ENCODE results near the gene GAPDHS. TPM values are rescaled to one million over a fixed set of nuclear protein-coding genes. Genes with fewer than 3 reads are reported as not detected.

GAPDHS gene
- total and polyA plus RNA-seq, 2 donors (not counting 1 experiment from before 2014, with no cell fraction given) = not detected

GRCh38 chr19:35497406-35497805, 35.9 kb upstream of the GAPDHS start:
- Histone ChIP-seq H3K9ac (ENCODE audit: low read length) (no peak overlapping the region), H3K4me1 (ENCODE audit: control insufficient read depth in 2 of 2, insufficient read depth in 2 of 2, low read length in 2 of 2) (peaks cover 6 to 11% of the 10 kb centered on the region in 2 donors), H3K27me3 (replicated peaks in 1 of 4; ENCODE audit: control extremely low read depth in 1 of 4, control insufficient read depth in 3 of 4, insufficient read depth in 4 of 4, low read length in 3 of 4) (peaks cover 0 to 13% (median 2%) of the 10 kb centered on the region in 4 experiments), H3K4me2 (replicated peaks; ENCODE audit: low read depth, low read length, poor library complexity, severe bottlenecking) (no peak overlapping the region), H3K27ac (ENCODE audit: low read length in 2 of 2) (no peak overlapping the region), H3K9me3 (ENCODE audit: control extremely low read depth in 1 of 3, control insufficient read depth in 2 of 3, insufficient read depth in 1 of 3, low read length in 2 of 3) (no peaks in the 10 kb centered on the region), H3K4me3 (ENCODE audit: control extremely low read depth in 1 of 5, extremely low read depth in 1 of 5, insufficient read depth in 1 of 5, low read depth in 2 of 5, low read length in 4 of 5) (no peak overlapping the region), H3K36me3 (replicated peaks in 1 of 2; ENCODE audit: control extremely low read depth in 1 of 2, control insufficient read depth in 1 of 2, extremely low read depth in 1 of 2, insufficient read depth in 2 of 2, low read length in 1 of 2) (no peaks in the 10 kb centered on the region), H3K79me2 (ENCODE audit: control insufficient read depth, insufficient read depth, low read length) (no peaks in the 10 kb centered on the region), H4K20me1 (ENCODE audit: control insufficient read depth, insufficient read depth, low read length, poor library complexity, severe bottlenecking) (no peaks in the 10 kb centered on the region), H2AFZ (ENCODE audit: insufficient read depth, low read depth, low read length, poor library complexity, severe bottlenecking) (no peak overlapping the region)
- 84% methylated on average over 14 of the region's 14 CpGs for WGBS (ENCODE audit: insufficient coverage)
- Mint-ChIP-seq H3K4me3 (no peak overlapping the region), H3K9me3 (ENCODE audit: insufficient read depth) (no peaks in the 10 kb centered on the region), H3K4me1 (peaks cover 8% of the 10 kb centered on the region), H3K27ac (no peak overlapping the region), H3K27me3 (peaks cover 21% of the 10 kb centered on the region)
- intact Hi-C loops (cut with micrococcal nuclease) = loop anchor here (10.0 kb wide), 1 partner anchor 353 kb away; the partner anchor contains the start of gene FXYD7
- DNase-seq = no peak
- ChIA-PET POLR2A (no interaction called here), CTCF (interaction anchor here (0.6 to 4.2 kb wide), 8 partner anchors 13 to 431 kb away, joined by 3 to 76 read pairs (median 4); partner anchors contain the start of gene HAMP)
- ATAC-seq (ENCODE audit: low read depth) = no peak
- no peak for TF ChIP-seq EZH2 (IDR thresholded peaks at IDR 0.05; ENCODE audit: borderline replicate concordance, insufficient read depth, low read depth, low read length, poor library complexity, severe bottlenecking)
- no peak for TF ChIP-seq CTCF (IDR thresholded peaks at IDR 0.05)

- Histone ChIP-seq H4K20me1 (ENCODE audit: control insufficient read depth, insufficient read depth, low read length, poor library complexity, severe bottlenecking) (no peaks in the 10 kb centered on the region), H2AFZ (ENCODE audit: insufficient read depth, low read depth, low read length, poor library complexity, severe bottlenecking) (no peak overlapping the region), H3K27me3 (replicated peaks in 1 of 4; ENCODE audit: control extremely low read depth in 1 of 4, control insufficient read depth in 3 of 4, insufficient read depth in 4 of 4, low read length in 3 of 4) (peaks cover 0 to 13% (median 2%) of the 10 kb centered on the region in 4 experiments), H3K4me3 (ENCODE audit: control extremely low read depth in 1 of 5, extremely low read depth in 1 of 5, insufficient read depth in 1 of 5, low read depth in 2 of 5, low read length in 4 of 5) (no peak overlapping the region), H3K9me3 (ENCODE audit: control extremely low read depth in 1 of 3, control insufficient read depth in 2 of 3, insufficient read depth in 1 of 3, low read length in 2 of 3) (no peaks in the 10 kb centered on the region), H3K4me1 (ENCODE audit: control insufficient read depth in 2 of 2, insufficient read depth in 2 of 2, low read length in 2 of 2) (peaks cover 6 to 11% of the 10 kb centered on the region in 2 donors), H3K79me2 (ENCODE audit: control insufficient read depth, insufficient read depth, low read length) (no peaks in the 10 kb centered on the region), H3K9ac (ENCODE audit: low read length) (no peak overlapping the region), H3K36me3 (replicated peaks in 1 of 2; ENCODE audit: control extremely low read depth in 1 of 2, control insufficient read depth in 1 of 2, extremely low read depth in 1 of 2, insufficient read depth in 2 of 2, low read length in 1 of 2) (no peaks in the 10 kb centered on the region), H3K4me2 (replicated peaks; ENCODE audit: low read depth, low read length, poor library complexity, severe bottlenecking) (no peak overlapping the region), H3K27ac (ENCODE audit: low read length in 2 of 2) (no peak overlapping the region)
- CTCF ChIA-PET = interaction anchor here (1.1 to 4.2 kb wide), 4 partner anchors 12 to 256 kb away, joined by 3 to 76 read pairs (median 14); no protein-coding TSS in a partner anchor
- ATAC-seq (ENCODE audit: low read depth) = no peak
- Mint-ChIP-seq H3K9me3 (ENCODE audit: insufficient read depth) (no peaks in the 10 kb centered on the region), H3K27me3 (peaks cover 18% of the 10 kb centered on the region), H3K27ac (no peak overlapping the region), H3K4me3 (no peak overlapping the region), H3K4me1 (peaks cover 8% of the 10 kb centered on the region)
- no peak for TF ChIP-seq CTCF (IDR thresholded peaks at IDR 0.05)
- TF ChIP-seq EZH2 (IDR thresholded peaks at IDR 0.05; ENCODE audit: borderline replicate concordance, insufficient read depth, low read depth, low read length, poor library complexity, severe bottlenecking) = no peak
- POLR2A ChIA-PET = no interaction called here
- no peak for DNase-seq
- intact Hi-C loops (cut with micrococcal nuclease) = loop anchor here (10.0 kb wide), 1 partner anchor 353 kb away; the partner anchor contains the start of gene FXYD7
- 100% methylated on average over 2 of the region's 3 CpGs for WGBS (ENCODE audit: insufficient coverage)
These were observed 35.0 kb upstream of the GAPDHS start for GRCh38 chr19:35498220-35498619.

Data from B cell (primary cell).